Fibroblast of pulmonary artery (primary cell): ENCODE results near the gene CXXC4.

ENCODE experiments used
- DNase-seq: peaks from one replicate; pipeline ENCODE4 v3.0.0-alpha.2; 2010; ENCODE audit warnings: low read depth
- H3K4me3 ChIP-seq: replicated peaks from 2 replicates; pipeline ENCODE4 v1.5.1; 2011; ENCODE audit warnings: low read depth, mild to moderate bottlenecking, control low read depth, low read length, moderate library complexity
- TF ChIP-seq, protein P1 (sequence below): IDR thresholded peaks from 2 replicates; pipeline ENCODE4 v1.5.1; 2011; ENCODE audit warnings: mild to moderate bottlenecking, control low read depth, low read length, inconsistent platforms; ENCODE audit errors: missing control alignments

CXXC4 gene

DNA sequence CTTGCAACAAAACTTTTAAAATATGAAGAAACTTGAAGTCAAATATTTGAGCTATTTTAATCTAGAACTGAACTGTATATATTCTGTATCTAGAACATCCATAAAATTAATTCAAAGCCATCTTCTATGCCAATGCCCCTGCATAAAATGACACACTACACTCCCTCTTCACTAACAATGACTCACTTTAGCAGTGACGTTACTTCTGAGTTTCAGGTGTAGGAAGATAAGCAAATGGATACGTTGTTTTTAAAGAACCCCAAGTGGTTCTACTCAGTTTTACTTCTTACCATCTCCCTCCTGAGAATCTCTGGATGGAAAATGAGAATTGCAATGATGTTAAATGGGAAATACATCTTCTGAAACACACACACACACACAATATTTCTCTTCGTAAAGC, 45.2 kb downstream of the CXXC4 start:
- H3K4me3 ChIP-seq = no peak overlapping the region
- TF ChIP-seq, protein P1, sequence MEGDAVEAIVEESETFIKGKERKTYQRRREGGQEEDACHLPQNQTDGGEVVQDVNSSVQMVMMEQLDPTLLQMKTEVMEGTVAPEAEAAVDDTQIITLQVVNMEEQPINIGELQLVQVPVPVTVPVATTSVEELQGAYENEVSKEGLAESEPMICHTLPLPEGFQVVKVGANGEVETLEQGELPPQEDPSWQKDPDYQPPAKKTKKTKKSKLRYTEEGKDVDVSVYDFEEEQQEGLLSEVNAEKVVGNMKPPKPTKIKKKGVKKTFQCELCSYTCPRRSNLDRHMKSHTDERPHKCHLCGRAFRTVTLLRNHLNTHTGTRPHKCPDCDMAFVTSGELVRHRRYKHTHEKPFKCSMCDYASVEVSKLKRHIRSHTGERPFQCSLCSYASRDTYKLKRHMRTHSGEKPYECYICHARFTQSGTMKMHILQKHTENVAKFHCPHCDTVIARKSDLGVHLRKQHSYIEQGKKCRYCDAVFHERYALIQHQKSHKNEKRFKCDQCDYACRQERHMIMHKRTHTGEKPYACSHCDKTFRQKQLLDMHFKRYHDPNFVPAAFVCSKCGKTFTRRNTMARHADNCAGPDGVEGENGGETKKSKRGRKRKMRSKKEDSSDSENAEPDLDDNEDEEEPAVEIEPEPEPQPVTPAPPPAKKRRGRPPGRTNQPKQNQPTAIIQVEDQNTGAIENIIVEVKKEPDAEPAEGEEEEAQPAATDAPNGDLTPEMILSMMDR = no peak
- DNase-seq = no peak

DNA sequence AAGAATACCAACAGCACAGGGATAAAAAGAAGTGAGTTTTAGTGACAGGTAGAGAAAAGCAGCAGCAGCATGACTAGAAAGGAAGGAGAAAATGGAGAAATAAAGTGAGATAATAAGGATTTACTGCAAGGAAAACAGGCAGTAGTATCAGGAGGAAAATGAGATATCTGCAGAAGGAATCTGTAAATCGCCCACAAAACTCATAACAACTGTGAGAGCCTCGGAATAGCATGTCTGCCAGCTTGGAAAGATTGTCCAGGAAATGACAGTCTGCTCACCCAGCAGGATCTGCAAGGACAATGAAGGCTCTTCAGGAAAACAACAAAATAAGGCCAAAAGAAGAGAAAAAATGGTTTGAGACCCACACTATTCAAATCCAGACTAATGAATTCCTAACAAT, 47.4 kb downstream of the CXXC4 start:
- no peak for DNase-seq
- H3K4me3 ChIP-seq = no peak overlapping the region
- TF ChIP-seq, protein P1 = no peak

DNA sequence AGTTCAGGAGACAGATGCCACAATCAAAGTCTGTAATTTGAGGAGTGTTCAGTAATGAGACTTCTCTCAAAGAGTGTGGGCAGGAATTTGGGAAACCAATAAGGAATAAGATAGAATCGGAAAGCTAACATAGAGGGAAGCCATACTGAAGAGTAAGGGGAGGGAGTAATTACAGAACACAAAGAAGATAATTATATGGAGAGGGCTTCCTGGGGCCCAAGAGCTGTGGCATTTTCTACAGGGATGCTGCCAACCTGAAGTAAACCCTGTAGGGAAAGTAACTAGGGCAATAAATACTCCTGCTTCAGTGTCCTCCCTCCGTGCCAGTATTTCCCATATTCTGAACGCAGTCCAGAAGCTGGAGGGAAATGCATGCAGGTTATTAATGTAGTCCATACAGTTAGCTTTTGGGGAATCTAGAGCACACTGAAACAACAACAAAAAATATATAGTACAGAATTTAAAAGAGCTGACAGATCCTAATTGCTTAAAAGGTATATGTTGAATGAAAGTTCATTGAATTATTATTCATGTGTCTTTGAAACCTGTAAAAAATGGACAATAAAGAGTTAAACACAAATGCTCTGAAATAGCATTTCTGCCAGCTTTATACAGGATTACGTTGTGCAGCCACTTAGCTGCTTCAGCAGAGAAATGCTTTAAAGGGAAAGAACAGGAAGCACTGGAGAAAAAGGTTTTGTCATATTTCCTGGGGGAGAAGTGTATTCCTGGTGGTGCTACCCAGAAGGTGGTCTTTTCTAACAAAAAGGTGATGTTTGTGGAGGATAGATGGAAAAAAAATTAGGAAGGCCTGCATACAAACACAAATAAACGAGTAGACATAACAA, 48.0 kb downstream of the CXXC4 start:
- TF ChIP-seq, protein P1 = no peak
- DNase-seq = no peak
- no peak overlapping the region for H3K4me3 ChIP-seq

DNA sequence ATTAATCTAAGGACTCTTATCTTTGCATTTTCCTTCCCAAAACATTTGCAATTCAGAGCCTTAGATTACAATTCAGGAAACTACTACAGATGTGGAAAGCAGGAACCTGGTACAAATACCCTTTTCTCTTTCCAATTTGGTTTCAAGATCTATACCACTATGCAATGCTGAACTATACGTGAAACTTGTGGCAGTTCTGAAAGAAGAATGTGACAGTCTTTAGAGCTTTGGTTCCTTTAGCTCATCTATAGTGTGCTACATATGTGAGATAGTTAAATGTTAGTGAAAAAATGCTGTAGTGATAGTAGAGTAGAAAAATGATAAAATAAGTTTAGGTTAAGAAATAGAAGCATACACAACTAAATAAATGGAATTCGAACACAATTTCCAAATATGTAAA, 50.0 kb downstream of the CXXC4 start:
- TF ChIP-seq, protein P1 = no peak
- H3K4me3 ChIP-seq = no peak overlapping the region
- no peak for DNase-seq

DNA sequence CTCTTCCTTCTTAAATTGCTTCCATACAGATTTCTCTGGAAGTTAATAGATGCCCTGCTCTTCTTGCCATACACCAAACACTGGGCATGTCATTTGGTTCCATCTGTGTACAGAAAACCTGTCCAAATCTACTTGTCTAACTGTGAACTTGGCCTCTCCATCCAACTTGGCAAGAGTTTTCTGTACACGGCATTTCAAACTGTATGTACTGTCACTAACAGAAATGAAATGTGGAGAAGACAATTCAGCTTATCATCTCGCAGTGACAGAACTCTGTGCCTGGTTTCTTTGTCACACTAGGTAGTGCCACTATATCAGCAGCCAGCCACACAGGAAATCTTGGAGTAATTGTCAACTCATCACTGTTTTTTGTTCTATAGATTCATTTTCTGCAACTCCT, 58.2 kb downstream of the CXXC4 start:
- DNase-seq = no peak
- H3K4me3 ChIP-seq = no peak overlapping the region
- TF ChIP-seq, protein P1 = no peak

DNA sequence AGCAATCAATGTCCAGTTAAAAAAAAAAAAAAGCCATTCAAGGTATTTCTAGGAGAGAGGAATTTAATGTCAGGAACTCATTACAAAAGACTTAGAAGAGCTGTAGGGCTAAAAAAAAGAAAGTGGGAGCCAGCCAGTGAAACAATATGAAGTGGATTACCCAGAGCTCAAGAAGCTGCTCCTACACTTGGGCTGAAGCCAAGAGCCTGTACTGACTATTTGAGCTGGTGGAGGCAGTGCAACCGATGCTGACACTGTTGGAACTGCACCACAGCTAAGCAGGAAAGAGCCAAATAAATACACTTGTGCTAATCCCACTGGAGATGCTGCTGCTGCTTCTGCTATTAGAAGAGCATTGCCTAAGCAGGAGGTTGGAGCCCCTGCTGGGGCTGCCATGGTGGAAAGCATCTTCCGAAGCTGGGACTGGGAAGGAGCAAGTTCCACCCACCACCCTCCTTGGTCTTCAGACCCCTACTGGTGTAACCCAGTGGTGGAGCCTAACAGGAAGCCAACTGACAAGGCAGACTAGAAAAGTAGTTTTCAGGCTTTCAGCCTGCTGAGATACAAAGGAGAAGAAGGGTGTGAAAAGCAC, 65.4 kb downstream of the CXXC4 start:
- TF ChIP-seq, protein P1 = no peak
- H3K4me3 ChIP-seq = no peak overlapping the region
- DNase-seq = peak; percentile 5

DNA sequence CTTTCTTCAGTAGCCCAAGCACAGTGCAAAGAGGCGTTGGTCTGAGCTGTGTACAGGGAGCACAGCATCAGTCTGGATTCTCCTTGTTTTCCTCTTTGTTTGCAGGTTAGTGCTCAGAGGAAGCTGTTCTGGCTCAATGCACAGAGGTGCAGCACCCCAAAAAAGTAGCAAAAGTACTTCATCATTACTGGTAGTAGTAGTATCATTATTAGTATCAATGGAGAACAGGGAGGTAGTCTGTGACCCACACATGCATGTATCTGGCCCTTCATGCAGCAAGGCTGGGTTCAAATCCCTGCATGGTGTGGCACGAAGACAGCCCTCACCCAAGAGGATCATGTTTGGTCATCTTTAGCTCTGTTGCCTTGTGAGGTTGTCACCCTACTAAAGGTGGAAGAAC, 68.7 kb downstream of the CXXC4 start:
- H3K4me3 ChIP-seq = no peak overlapping the region
- TF ChIP-seq, protein P1 = no peak
- DNase-seq = no peak
